ENCODE measurements around the gene RELT.

DNA sequence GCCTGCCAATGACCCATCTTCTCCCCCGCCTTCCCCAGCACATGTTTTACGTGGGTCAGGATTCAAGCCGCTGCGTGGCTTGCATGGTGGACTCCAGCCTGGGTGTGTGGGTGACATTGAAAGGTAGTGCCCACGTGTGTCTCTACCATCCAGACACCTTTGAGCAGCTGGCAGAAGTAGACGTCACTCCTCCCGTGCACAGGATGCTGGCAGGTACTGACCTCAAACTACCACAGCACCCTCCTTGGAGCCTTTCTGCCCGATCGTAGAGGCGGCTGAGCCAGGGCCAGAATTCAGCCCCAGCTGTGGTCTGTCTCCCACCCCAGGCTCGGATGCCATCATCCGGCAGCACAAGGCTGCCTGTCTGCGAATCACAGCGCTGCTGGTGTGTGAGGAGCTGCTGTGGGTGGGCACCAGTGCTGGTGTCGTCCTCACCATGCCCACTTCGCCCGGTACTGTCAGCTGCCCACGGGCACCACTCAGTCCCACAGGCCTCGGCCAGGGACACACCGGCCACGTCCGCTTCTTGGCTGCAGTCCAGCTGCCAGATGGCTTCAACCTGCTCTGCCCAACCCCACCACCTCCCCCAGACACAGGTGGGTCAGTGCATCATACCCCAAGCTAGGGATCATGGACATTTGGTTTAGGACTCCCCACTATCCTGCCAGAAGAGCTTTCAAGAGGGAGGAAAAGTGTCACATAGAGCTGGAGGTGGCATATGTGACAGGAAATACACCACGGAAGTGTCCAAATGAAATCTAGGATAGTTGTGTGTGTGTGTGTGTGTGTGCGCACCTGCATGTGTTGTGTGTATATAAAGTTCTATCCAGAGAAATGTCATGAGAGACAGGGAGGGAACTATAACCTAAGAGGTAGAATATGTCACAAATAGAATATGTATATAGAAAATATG, 10.6 kb upstream of the RELT start:
- TF ChIP-seq POLR2A (IDR thresholded peaks at IDR 0.05; ENCODE audit: low read depth, low read length) (no peak), POLR2AphosphoS5 (IDR thresholded peaks at IDR 0.05; ENCODE audit: low read depth, low read length) (no peak), TAF1 (IDR thresholded peaks at IDR 0.05; ENCODE audit: borderline replicate concordance, low read depth, low read length) (no peak)
